RKO (cell line): Measurements from ENCODE around the gene TCP11.

Experiments
- DNase-seq: peaks from one replicate; pipeline ENCODE4 v3.0.0-alpha.2; 2016; ENCODE audit warnings: low spot score

TCP11 gene

GRCh38 chr6:35092362-35093117 is 48.6 kb downstream of the TCP11 start:
- DNase-seq: no peak

GRCh38 chr6:35091346-35092083 is 49.6 kb downstream of the TCP11 start:
- no peak for DNase-seq

GRCh38 chr6:35090734-35091133 is 50.4 kb downstream of the TCP11 start:
- no peak for DNase-seq

GRCh38 chr6:35089935-35090505 is 51.1 kb downstream of the TCP11 start:
- DNase-seq: no peak

GRCh38 chr6:35089216-35089934 is 51.8 kb downstream of the TCP11 start:
- DNase-seq: no peak

GRCh38 chr6:35088281-35089215 is 52.6 kb downstream of the TCP11 start:
- DNase-seq: no peak

- no peak for DNase-seq
Measured at GRCh38 chr6:35087361-35088280, 53.5 kb downstream of the TCP11 start.

GRCh38 chr6:35086636-35087360 is 54.3 kb downstream of the TCP11 start:
- DNase-seq: no peak

GRCh38 chr6:35086282-35086632 is 54.9 kb downstream of the TCP11 start:
- DNase-seq: no peak

GRCh38 chr6:35085359-35086281 is 55.5 kb downstream of the TCP11 start:
- no peak for DNase-seq

DNA sequence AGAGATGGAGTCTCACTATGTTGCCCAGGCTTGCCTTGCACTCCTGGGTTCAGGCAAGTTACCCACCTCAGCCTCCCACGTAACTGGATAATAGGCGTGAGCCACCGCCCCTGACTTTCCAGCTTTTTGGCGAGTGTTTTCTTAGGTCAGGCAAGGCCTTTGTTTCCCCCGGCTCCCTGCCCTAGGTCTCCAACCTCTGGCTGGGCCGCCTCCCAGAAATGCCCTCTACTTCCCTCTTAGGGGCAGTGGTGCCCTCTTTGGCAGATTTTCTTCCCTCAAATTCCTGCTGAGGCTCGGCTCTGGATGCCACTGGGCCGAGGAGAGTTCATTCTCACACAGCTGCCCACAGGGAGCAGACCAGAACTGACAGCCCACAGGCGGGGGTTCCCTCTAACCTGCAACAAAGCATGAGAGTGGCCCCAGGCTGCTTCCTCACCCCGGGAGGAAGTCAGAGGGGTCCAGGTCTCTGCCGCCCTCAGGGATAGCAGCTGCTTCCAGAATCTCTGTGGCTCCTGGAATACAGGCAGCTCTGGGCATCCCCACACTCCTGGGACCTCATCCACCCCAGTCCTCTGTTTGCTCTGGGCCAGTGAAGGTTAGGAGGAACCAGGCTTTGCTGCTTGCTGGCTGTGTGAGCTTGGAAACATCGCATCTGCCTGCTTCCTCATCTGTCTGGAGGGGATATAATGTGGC is 56.5 kb downstream of the TCP11 start:
- no peak for DNase-seq

- DNase-seq: no peak
Measured at GRCh38 chr6:35084041-35084491, 57.1 kb downstream of the TCP11 start.

- DNase-seq: no peak
Measured at GRCh38 chr6:35083507-35083906, 57.6 kb downstream of the TCP11 start.

- DNase-seq: no peak
Measured at GRCh38 chr6:35082733-35083403, 58.3 kb downstream of the TCP11 start.

- no peak for DNase-seq
Measured at GRCh38 chr6:35082046-35082732, 59.0 kb downstream of the TCP11 start.

GRCh38 chr6:35081426-35081851 is 59.7 kb downstream of the TCP11 start:
- DNase-seq: no peak
